HG02870 (cell line): ENCODE data around the gene CLEC16A.

Experiments used
- ATAC-seq: cut with Tn5 transposase; IDR thresholded peaks from one replicate; pipeline ENCODE4 v1.9.1; 2021; ENCODE audit warnings: mild to moderate bottlenecking, moderate library complexity; ENCODE audit not compliant: unreplicated experiment

Gene CLEC16A

GRCh38 chr16:11225677-11226549, 281.5 kb downstream of the CLEC16A start:
- no peak for ATAC-seq

- no peak for ATAC-seq
Measured at GRCh38 chr16:11229432-11229831, 285.1 kb downstream of the CLEC16A start.

- no peak for ATAC-seq
Measured at GRCh38 chr16:11229906-11230305, 285.5 kb downstream of the CLEC16A start.

- no peak for ATAC-seq
Measured at GRCh38 chr16:11231367-11231970, 287.1 kb downstream of the CLEC16A start.
